GM12892 (cell line): ENCODE results near the gene FAM107A.

ENCODE experiments used
- POLR2A ChIP-seq: IDR thresholded peaks from 2 replicates; pipeline ENCODE4 v1.6.1; 2011; ENCODE audit warnings: low read depth, low read length, control low read depth
- POLR2AphosphoS5 ChIP-seq: IDR thresholded peaks from 2 replicates; pipeline ENCODE4 v1.6.1; 2011; ENCODE audit warnings: low read depth, low read length, control low read depth
- TAF1 ChIP-seq: IDR thresholded peaks from 2 replicates; pipeline ENCODE4 v1.6.1; 2011; ENCODE audit warnings: low read depth, mild to moderate bottlenecking, control low read depth, low read length, borderline replicate concordance

DNA sequence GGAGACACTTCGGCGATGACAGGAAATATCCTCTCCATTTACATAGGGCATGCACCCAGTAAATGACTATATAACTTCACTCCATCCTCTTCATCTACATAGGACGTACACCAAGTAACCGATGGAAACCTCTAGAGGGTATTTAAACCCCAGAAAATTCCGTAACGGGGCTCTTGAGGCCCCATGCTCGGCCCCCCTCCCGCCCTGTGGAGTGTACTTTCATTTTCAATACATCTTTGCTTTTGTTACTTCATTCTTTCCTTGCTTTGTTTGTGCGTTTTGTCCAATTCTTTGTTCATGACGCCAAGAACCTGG is 7.5 kb upstream of the FAM107A start:
- TF ChIP-seq POLR2A, result no peak
- no peak for TF ChIP-seq POLR2AphosphoS5
- TF ChIP-seq TAF1, result no peak
